ENCODE data around the gene ENKD1.
A peak's percentile ranks its signal among the peaks of the same experiment; 100 is the strongest.

Gene ENKD1

DNA sequence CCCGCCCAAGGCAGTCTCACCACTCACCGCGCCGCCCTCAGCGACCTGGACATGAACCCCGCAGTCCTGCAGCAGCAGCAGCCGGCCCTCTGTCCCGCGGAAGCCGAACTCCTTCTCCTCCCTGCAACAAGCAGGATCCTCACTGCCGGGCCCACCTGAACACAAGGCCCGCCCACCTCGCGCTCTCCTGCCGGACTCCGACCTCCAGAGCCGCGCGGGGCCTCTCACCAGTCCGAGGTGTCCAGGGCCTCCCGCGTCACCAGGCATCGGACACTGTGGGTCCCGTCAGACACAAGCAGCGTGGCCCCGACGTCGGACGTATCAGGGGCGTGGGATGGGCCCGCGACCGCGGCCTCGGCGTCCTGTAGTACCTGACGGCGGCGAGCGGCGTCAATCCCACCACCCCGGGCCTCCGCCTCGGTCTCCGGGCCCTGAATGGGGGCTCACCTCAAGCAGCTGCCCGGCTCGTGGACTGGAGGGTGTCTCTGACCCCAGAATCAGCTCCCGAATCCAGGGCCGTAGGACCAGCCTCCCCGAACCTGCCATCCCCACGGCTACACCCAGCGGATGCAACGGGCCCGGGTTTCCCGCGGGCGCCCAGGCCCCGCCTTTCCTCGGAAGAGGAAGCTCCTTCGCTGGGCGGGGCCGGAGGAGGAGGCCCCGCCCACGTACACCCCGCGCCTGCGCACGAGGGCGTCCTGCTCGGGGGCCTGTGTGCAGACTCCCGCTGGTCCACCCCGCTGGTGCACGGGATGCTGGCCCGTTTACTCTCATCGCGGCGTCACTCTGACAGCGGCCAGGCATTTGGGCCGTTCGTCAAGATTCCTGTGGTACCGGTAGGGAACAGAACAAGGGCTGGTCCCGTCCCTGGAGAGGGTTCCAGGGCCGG, 6.6 kb downstream of the ENKD1 start, which contains the start of gene ACD:
Gene ACD (minus strand): TSS at position 586 of the 889 bp plus-strand sequence. CDS start 40 bp downstream, at position 546.
- peak within 1 kb of the TSS; percentile 90 for H3K4me3 ChIP-seq (ENCODE audit: low read length)
- no peak for DNase-seq (ENCODE audit: low read depth)
- TF ChIP-seq, protein P1, sequence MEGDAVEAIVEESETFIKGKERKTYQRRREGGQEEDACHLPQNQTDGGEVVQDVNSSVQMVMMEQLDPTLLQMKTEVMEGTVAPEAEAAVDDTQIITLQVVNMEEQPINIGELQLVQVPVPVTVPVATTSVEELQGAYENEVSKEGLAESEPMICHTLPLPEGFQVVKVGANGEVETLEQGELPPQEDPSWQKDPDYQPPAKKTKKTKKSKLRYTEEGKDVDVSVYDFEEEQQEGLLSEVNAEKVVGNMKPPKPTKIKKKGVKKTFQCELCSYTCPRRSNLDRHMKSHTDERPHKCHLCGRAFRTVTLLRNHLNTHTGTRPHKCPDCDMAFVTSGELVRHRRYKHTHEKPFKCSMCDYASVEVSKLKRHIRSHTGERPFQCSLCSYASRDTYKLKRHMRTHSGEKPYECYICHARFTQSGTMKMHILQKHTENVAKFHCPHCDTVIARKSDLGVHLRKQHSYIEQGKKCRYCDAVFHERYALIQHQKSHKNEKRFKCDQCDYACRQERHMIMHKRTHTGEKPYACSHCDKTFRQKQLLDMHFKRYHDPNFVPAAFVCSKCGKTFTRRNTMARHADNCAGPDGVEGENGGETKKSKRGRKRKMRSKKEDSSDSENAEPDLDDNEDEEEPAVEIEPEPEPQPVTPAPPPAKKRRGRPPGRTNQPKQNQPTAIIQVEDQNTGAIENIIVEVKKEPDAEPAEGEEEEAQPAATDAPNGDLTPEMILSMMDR (conservative IDR thresholded peaks at IDR 0.05; ENCODE audit: low read depth, low read length): no peak

DNA sequence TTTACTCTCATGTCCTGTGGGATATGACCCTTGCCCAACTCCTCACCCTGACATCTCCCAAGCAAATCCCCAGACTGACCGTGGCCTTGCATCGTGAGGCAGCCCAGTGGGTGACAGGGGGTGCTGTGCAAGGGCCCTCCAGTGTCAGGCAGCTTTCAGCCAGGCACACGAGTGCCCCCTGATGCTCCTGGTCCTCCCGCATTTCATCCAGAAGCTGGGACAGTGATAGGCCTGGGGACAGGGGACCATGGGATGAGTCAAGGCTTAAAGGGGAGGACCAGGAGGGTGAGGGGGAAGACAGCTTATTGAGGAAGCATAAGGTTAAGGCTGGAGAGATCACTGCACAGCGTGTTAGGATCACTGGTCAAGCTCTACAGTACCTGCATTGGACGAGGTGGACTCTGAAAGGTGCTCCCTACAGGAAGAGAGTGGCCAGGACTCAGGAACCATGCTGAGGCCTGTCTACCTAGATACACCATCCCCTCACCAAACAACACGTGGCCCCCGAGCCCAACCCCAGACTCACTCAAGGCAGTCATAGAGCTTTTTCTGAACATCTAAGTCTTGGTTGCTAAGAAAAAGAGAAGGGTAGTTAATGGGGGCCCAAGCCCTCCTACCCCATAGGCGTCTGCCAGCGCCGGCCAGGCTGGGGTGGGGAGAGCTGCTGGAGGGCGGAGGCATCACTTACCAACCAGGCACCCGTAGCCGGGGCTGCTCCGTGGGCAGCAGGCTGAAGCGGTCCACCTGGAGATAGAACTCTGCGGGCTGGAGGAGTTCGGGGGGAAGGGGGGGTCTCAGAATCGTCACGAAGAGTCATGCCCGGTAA, 7.5 kb downstream of the ENKD1 start:
- peak overlapping the region; percentile 90 for H3K4me3 ChIP-seq (ENCODE audit: low read length)
- TF ChIP-seq, protein P1 (conservative IDR thresholded peaks at IDR 0.05; ENCODE audit: low read depth, low read length): no peak
- DNase-seq (ENCODE audit: low read depth): no peak

DNA sequence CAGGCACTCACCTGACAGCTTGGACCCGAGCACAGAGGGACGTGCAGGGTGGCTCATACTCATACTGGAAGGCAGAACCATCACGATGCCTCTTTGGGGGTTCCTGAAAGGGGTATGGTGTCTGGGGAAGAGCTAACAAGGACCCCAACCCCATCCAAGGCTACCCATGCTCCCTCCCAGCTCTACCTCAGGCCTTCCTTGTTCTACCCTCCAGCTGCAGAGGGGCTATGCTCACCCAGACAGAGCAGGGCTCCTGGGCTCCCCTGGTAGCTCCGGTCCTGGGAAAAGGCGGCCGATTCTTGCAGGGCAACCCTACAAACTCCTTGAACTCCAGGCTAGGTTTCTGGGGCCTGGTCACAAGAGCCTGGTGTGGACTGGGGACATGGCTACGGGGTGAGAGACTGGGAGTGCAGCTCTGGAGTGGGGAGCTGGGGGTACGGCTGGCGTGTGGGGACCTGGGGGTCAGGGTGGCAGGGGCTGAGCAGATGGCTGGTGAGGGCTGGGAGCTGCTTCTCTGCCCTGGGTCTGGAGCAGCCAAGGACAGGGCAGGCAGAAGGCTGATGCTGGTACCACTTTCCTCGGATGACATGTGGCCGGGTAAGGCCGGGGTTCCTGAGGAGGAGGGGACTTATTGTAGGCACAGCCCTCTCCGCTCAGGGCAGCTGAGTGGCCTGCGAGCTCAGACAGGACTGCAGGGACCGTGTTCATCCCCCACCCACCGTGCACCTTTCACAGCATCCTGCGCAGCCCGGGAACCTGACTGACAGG, 8.6 kb downstream of the ENKD1 start:
- H3K4me3 ChIP-seq (ENCODE audit: low read length): no peak overlapping the region
- TF ChIP-seq, protein P1 (conservative IDR thresholded peaks at IDR 0.05; ENCODE audit: low read depth, low read length): no peak
- no peak for DNase-seq (ENCODE audit: low read depth)

DNA sequence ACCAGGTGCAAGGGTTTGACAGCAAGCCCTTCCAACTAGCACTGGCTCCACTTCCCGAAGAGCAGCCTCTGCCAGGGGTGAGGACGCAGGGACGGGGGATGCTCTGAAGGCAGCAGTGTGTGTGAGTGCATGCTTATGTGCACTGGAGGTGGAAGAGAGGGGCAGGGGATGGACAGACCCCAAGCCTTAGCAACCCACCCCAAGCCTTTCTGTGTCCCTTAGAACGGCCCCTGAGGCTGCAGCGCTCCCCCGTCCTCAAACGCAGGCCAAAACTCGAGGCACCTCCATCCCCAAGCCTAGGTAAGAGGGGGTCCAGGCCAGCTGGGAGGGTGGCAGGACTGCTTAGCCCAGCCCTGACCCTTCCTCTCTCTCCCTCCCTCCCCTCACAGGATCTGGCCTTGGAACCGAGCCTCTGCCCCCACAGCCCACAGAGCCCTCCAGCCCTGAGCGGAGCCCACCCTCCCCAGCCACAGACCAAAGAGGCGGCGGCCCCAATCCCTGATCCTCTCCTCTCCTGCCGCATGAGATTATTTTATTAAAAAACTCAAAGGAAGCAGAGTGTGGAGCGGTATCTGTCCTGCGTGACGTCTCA, 9.4 kb downstream of the ENKD1 start:
- H3K4me3 ChIP-seq (ENCODE audit: low read length): no peak overlapping the region
- no peak for DNase-seq (ENCODE audit: low read depth)
- TF ChIP-seq, protein P1 (conservative IDR thresholded peaks at IDR 0.05; ENCODE audit: low read depth, low read length): no peak

DNA sequence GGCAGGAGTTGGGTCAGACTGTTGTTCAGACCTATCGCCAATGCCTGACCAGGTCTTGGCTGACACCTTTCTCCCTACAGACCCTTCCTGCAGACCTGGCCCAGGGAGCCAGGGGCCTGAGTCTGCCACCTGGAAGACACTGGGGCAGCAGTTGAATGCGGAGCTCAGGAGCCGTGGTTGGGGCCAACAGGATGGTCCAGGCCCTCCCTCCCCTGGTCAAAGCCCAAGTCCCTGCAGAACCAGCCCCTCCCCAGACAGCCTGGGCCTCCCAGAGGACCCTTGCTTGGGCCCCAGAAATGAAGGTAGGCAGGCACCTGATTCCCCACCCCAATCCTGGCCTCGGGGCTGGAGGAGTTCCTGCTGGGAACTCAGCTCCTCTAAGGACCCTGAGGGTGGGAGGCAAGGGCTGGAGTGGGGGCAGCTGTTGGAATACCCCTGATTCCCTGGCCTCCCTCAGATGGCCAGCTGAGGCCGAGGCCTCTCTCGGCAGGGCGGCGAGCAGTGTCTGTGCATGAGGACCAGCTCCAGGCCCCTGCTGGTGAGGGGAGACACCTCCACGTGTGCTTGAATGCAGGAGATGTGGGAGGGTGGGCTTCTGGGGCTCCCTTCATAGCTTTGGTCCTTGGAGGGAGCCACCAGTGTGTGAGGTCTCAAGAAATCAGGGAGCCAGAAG, 10.1 kb downstream of the ENKD1 start:
- TF ChIP-seq, protein P1 (conservative IDR thresholded peaks at IDR 0.05; ENCODE audit: low read depth, low read length): no peak
- no peak overlapping the region for H3K4me3 ChIP-seq (ENCODE audit: low read length)
- DNase-seq (ENCODE audit: low read depth): no peak

DNA sequence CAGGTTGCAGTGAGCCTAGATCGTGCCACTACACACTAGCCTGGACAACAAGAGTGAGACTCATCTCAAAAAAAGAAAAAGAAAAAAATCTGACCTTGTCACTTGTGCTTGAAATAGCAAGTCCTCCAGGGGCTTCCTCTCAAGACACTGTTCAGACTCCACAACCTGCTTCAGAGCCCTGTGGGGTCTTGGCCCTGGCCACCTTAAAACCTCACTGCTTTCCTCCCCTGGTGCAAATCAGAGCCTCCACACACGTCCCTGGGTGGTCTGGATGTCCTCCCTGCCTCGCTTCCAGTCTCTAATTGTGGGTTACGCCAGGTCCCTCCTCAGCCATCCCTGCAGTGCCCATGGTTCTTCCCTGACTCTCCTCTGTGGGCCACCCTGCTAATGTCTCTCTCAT, 11.2 kb downstream of the ENKD1 start:
- H3K4me3 ChIP-seq (ENCODE audit: low read length): no peak overlapping the region
- no peak for DNase-seq (ENCODE audit: low read depth)
- TF ChIP-seq, protein P1 (conservative IDR thresholded peaks at IDR 0.05; ENCODE audit: low read depth, low read length): no peak

Data from retinal pigment epithelial cell (primary cell).